IPS-NIHi7 (cell line): Measurements from ENCODE around the gene HYPK.

Source experiments
- DNase-seq: peaks from one replicate; pipeline ENCODE4 v3.0.0; 2012; ENCODE audit warnings: mixed read lengths; ENCODE audit errors: extremely low spot score

Gene HYPK

GRCh38 chr15:43800286-43801141, at the start of gene HYPK:
Gene HYPK, plus strand, starts transcription at chr15:43800599. Its CDS starts 24 bp downstream, at chr15:43800623.
- peak; percentile 87 for DNase-seq

GRCh38 chr15:43751885-43752284, 48.5 kb upstream of the HYPK start:
- no peak for DNase-seq

- DNase-seq, result no peak
These were observed 37.6 kb upstream of the HYPK start for GRCh38 chr15:43762824-43763223.

- DNase-seq, result no peak
These were observed 36.5 kb upstream of the HYPK start for GRCh38 chr15:43763819-43764446.

- DNase-seq, result peak; percentile 69
These were observed 30.7 kb upstream of the HYPK start for GRCh38 chr15:43769584-43770228.

- no peak for DNase-seq
These were observed 28.6 kb upstream of the HYPK start for GRCh38 chr15:43771816-43772215.

- no peak for DNase-seq
These were observed 27.8 kb upstream of the HYPK start for GRCh38 chr15:43772624-43773023.

- DNase-seq, result no peak
These were observed 26.3 kb upstream of the HYPK start for GRCh38 chr15:43774062-43774461.

GRCh38 chr15:43775411-43775965, 24.9 kb upstream of the HYPK start:
- no peak for DNase-seq

GRCh38 chr15:43776101-43776717, 24.2 kb upstream of the HYPK start:
- no peak for DNase-seq

- DNase-seq, result no peak
These were observed 23.6 kb upstream of the HYPK start, which contains the start of gene ELL3 for GRCh38 chr15:43776718-43777266. Gene ELL3, minus strand, starts transcription at chr15:43776966. Its CDS starts 65 bp downstream, at chr15:43776901.

- no peak for DNase-seq
These were observed 23.0 kb upstream of the HYPK start for GRCh38 chr15:43777267-43777914.

GRCh38 chr15:43779016-43779415, 21.4 kb upstream of the HYPK start:
- no peak for DNase-seq

GRCh38 chr15:43789409-43789808, 11.0 kb upstream of the HYPK start:
- no peak for DNase-seq

- DNase-seq, result peak; percentile 100
These were observed 8.2 kb upstream of the HYPK start, which contains the start of gene SERF2 for GRCh38 chr15:43791993-43792760. Gene SERF2, plus strand, starts transcription at chr15:43792320. Its CDS starts 57 bp downstream, at chr15:43792377.

GRCh38 chr15:43792761-43793476, 7.5 kb upstream of the HYPK start:
- no peak for DNase-seq

- no peak for DNase-seq
These were observed 6.8 kb upstream of the HYPK start for GRCh38 chr15:43793647-43794046.

GRCh38 chr15:43794269-43795037, 5.9 kb upstream of the HYPK start:
- no peak for DNase-seq

- DNase-seq, result no peak
These were observed 5.2 kb upstream of the HYPK start for GRCh38 chr15:43795197-43795596.
